ENCODE measurements around the gene SDC4. TPM values are rescaled to one million over a fixed set of nuclear protein-coding genes. Genes with fewer than 3 reads are reported as not detected.

SDC4 gene
- total RNA-seq, 2 donors from 2014 or later, result 85.7 to 104 TPM

- intact Hi-C loops (cut with DNase I), result no loop called here
- DNase-seq (ENCODE audit: low spot score), result peak; percentile 2
Observed at GRCh38 chr20:45346851-45347250, 1.4 kb downstream of the SDC4 start.

DNA sequence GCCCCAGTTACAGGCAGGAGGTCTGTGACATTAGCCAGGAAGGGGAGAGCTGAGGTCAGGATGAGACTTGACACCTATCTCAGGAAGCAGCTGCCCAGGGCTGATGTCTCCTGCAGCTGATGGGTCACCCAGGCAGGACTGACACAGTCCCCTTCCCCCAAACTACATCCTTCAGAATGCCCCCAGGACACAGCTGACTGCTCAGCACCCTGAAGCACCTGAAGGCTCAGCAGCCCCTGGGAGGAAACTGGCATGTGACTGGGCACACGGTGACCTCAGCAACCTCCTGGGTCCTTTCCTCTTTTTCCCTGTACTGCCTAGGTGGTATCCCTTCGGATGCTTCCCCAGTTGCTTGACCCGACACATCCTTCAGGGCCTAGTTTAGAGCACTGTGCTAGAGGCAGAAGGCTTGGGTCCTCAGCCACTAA lies 1.9 kb downstream of the SDC4 start:
- intact Hi-C loops (cut with DNase I), result no loop called here
- DNase-seq (ENCODE audit: low spot score), result peak; percentile 17

- peak; percentile 74 for DNase-seq (ENCODE audit: low spot score)
- intact Hi-C loops (cut with DNase I), result no loop called here
Observed at GRCh38 chr20:45345104-45345936, 2.9 kb downstream of the SDC4 start.

DNA sequence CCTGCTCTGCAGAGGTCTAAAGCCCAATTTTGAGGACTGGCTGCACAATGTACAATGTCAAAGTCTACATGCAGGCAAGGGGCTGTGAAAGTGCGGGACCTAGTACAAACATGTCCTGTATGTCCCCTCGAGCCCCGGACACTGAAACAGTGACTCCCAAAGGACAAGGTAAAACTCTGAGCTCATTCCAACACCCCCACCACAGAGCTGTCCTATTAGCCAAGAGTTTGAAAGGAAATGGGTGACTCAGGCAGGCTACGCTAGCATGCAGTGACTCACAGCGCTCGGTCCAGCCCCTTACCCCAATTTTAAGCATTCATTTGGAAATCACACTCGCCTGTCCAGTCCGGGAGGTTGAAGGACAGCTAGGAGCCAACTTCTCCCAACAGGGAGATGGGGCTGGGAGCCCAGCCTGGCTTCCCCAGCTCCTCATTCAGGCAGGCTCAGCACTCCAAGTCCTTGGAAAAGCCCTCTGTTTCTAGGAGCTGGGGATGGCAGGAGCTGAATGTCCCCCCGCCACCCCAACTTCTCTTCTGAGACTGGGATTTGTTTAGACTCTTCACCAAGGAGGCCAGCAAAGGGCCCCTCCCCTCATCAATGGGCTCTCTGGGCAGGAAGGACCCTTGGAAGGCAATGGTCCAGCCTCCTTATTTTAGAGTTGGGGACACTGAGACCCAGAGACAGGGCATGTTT lies 3.9 kb downstream of the SDC4 start:
- peak; percentile 86 for DNase-seq (ENCODE audit: low spot score)
- intact Hi-C loops (cut with DNase I), result no loop called here

- intact Hi-C loops (cut with DNase I), result no loop called here
- peak; percentile 34 for DNase-seq (ENCODE audit: low spot score)
Observed at GRCh38 chr20:45343532-45344167, 4.6 kb downstream of the SDC4 start.

DNA sequence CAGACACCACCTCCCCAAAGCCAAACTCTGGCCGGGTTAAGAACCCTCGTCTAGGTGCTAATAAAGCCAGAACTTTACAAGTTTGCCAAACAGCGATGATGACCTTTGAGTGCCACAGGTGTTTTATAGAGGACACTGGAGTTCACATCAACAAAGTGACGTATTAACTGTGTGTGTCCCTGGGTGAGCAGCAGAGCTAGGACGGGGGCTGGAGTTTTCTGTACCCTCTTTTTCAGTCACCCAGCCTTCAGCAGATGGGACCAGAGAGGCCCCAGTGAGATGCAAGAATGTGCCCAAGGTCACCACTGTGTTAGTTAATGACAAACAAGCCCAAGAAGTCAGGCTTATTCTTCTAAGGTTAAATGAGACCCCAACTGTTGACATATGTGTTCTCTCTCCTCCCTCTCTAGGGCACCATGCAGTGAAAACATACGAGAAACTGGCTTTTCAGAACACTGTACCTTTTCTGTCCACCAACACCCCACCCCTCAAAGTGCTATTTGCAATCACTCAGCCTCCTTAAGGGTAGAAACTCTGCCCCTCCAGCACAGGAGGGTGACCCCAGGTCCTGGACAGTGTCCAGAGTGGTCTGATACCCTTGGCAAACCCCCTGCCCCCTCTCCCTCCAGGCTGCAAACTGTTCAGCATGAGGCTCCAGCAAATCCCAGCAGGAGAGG lies 5.2 kb downstream of the SDC4 start:
- DNase-seq (ENCODE audit: low spot score), result no peak
- intact Hi-C loops (cut with DNase I), result no loop called here

GRCh38 chr20:45341939-45342854 lies 6.0 kb downstream of the SDC4 start:
- intact Hi-C loops (cut with DNase I), result no loop called here
- DNase-seq (ENCODE audit: low spot score), result peak; percentile 84

DNA sequence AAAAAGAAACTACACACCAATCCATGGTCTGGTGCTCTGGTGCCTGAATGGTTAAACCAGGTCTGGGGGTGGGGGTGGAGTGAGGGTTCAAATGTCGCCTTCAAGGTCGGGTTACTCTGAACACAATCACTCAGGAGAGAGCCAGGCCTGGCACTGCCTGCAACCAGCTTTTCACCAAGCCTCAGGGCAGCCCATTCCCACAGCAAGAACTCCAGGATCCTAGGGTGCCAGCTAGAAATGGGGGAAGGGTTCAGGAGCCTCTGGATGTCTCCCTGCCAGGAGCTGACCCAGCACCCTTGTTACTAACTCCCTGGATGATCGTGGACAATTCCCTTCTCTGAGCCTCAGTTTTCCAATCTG lies 6.7 kb downstream of the SDC4 start:
- intact Hi-C loops (cut with DNase I), result no loop called here
- no peak for DNase-seq (ENCODE audit: low spot score)

DNA sequence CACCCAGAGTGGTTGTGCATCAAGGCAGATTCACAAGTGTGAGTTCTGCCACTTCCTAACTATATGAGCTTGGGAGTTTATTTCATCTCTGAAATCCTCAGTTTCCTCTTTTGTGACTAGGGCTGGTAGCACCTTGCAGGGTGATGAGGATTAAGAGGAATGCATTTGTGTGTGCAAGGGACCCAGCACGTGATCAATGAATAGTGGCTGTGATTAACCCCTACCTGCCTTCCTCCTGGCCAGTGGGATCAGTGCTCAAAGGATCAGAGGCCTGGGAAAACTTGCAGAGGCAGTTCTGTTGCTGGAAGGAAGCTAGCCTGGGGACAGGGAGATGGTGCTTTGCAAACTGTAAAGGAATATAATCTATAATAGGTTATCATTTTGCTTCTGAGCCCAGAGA lies 7.3 kb downstream of the SDC4 start:
- intact Hi-C loops (cut with DNase I), result no loop called here
- no peak for DNase-seq (ENCODE audit: low spot score)

DNA sequence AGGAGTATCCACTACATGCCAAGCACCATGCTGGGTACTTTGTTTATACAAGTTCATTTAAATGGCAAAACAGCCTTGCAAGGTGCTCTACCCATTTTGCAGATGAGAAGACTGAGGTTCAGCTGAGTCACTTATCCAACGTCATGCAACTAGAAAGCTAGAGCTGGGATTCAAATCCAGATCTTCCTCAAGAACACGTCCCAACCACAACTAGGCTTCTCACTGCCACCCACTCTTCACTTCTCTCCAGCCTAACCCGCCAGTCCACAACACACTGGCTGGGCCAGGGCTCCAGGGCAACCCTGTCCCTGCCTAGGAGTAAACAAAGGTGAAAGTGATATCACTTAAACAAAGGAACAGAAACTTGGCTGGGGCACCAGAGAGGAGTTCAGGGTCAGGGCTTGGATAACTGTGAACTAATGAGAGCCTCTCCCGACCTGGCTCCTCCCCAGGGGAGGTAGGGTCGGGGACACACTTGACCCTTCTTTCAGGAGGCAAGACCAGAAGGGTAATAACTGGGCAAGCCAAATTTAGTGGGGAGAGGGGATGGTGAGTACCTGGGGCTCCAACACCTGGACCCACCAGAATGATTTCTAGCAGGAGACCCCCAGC lies 7.9 kb downstream of the SDC4 start:
- no peak for DNase-seq (ENCODE audit: low spot score)
- intact Hi-C loops (cut with DNase I), result no loop called here

DNA sequence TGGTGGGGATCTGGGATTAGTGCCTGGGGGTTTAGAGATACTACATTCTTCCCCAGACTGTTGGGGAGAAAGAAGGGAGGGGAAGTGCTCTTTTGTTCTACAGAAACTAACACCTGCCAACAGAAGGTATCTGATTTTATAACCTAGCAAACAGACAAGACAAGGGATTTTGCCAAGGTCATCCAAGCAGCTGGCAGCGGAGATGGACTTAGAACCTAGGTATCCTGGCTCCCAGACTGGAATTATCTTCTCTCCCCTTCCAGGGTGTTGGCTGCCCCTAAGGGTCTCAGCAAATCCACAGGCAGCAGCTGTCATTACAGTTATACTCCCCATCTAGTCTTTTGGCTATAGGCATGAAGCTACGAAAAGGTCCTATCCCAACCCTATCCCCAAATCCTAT lies 8.4 kb downstream of the SDC4 start:
- intact Hi-C loops (cut with DNase I), result no loop called here

GRCh38 chr20:45339084-45339483 lies 9.1 kb downstream of the SDC4 start:
- peak; percentile 38 for DNase-seq (ENCODE audit: low spot score)
- intact Hi-C loops (cut with DNase I), result no loop called here

More for the DNA sequence above, 8.4 kb downstream of the SDC4 start:
- DNase-seq (ENCODE audit: low spot score), result no peak

GRCh38 chr20:45338121-45339030 lies 9.8 kb downstream of the SDC4 start:
- intact Hi-C loops (cut with DNase I), result no loop called here

GRCh38 chr20:45337367-45338120 lies 10.7 kb downstream of the SDC4 start:
- peak; percentile 86 for DNase-seq (ENCODE audit: low spot score)
- intact Hi-C loops (cut with DNase I), result loop anchor here in 1 of 2 donors (1.0 kb wide), 1 partner anchor 9 kb away; no protein-coding TSS in a partner anchor

More at GRCh38 chr20:45338121-45339030, 9.8 kb downstream of the SDC4 start:
- DNase-seq (ENCODE audit: low spot score), result peak; percentile 57

DNA sequence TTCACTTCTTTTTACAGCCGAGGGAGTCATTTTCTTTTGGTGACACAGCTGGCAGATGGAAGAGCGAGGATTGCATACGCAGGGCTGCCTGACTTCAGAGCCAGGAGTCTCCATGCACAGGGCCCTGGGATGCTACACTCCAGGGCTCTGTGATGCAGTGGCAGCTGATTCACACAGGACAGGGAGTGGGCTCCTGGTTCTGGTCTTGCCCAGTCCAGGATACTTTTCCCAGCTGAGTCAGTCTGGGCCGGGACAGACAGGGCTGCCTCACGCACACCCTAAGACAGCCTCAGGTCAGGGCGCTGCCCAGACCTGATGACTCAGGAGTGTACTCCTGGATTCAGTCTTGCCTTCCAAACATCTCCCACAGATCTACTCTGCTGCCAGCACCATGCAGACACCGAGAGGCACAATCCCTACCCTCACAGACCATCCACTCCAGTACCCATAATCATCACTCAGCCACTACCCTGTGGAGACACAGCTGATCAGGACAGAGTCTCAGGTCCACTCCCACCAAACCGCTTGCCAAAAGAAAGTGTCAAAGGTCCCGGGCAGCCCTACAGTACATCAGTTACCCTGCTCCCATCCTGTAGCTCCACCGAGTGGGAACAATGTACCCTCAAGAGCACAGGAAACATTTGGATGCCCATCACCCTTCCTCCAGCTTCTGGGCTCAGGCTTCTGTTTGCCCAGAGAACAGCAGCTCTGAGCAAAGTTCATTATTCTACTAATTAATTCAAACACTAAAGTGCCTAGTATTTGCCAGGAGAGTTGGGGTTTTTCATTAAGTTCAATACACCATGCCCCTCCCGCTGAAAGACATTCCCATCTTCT lies 11.5 kb downstream of the SDC4 start:
- peak; percentile 85 for DNase-seq (ENCODE audit: low spot score)
- intact Hi-C loops (cut with DNase I), result loop anchor here in 1 of 2 donors (1.0 kb wide), 1 partner anchor 8 kb away; no protein-coding TSS in a partner anchor

GRCh38 chr20:45330476-45330875 lies 17.7 kb downstream of the SDC4 start:
- intact Hi-C loops (cut with DNase I), result no loop called here
- no peak for DNase-seq (ENCODE audit: low spot score)
